BJ (cell line): ENCODE measurements around the gene CAPNS1. TPM values are rescaled to one million over a fixed set of nuclear protein-coding genes. Genes with fewer than 3 reads are reported as not detected.

Experiments
- CTCF ChIA-PET: fragments of 350-600 bp; formaldehyde crosslinking; extraction: SDS; loops from one replicate; lab custom pipeline; 2021; ENCODE audit warnings: antibody characterized with exemption, inconsistent platforms; lab: Yijun Ruan, JAX
- POLR2A ChIA-PET: fragments of 300-600 bp; sonication (Branson Sonifier 250); formaldehyde crosslinking; extraction: SDS; loops from one replicate; lab custom pipeline; 2021; ENCODE audit warnings: antibody characterized with exemption; lab: Charles Lee
- DNase-seq: peaks from one replicate; pipeline ENCODE4 v3.0.0-alpha.2; 2011; ENCODE audit warnings: low read depth
- H3K27me3 ChIP-seq: 2 replicates; pipeline ENCODE4 v1.6.0; 2011; ENCODE audit warnings: low read length; ENCODE audit not compliant: control insufficient read depth, insufficient read depth
- H3K36me3 ChIP-seq: 2 replicates; pipeline ENCODE4 v1.5.1; 2011; ENCODE audit warnings: low read length; ENCODE audit not compliant: control insufficient read depth, insufficient read depth
- H3K4me3 ChIP-seq: 2 replicates; pipeline ENCODE4 v1.5.1; 2011; ENCODE audit warnings: low read depth, mild to moderate bottlenecking, control low read depth, low read length
- polyA plus RNA-seq: library from polyadenylated mRNA; depleted of rRNA; stranded (reverse); fragments of >200 nt; gene quantifications from 2 replicates; pipeline ENCODE4 v1.2.3, GENCODE V29; 2011
- TF ChIP-seq, protein P1 (sequence below): IDR thresholded peaks from 2 replicates; pipeline ENCODE4 v1.5.1; 2011; ENCODE audit warnings: low read depth, mild to moderate bottlenecking, control low read depth, inconsistent platforms, low read length, moderate library complexity; ENCODE audit not compliant: insufficient read depth

The CAPNS1 gene
- polyA plus RNA-seq, 1 experiment = 1,299 TPM

GRCh38 chr19:36151144-36152018, 11.5 kb downstream of the CAPNS1 start:
- Histone ChIP-seq H3K4me3 (peak overlapping the region; percentile 46), H3K27me3 (no peaks in the 10 kb centered on the region), H3K36me3 (peaks cover 14% of the 10 kb centered on the region)
- TF ChIP-seq, protein P1, sequence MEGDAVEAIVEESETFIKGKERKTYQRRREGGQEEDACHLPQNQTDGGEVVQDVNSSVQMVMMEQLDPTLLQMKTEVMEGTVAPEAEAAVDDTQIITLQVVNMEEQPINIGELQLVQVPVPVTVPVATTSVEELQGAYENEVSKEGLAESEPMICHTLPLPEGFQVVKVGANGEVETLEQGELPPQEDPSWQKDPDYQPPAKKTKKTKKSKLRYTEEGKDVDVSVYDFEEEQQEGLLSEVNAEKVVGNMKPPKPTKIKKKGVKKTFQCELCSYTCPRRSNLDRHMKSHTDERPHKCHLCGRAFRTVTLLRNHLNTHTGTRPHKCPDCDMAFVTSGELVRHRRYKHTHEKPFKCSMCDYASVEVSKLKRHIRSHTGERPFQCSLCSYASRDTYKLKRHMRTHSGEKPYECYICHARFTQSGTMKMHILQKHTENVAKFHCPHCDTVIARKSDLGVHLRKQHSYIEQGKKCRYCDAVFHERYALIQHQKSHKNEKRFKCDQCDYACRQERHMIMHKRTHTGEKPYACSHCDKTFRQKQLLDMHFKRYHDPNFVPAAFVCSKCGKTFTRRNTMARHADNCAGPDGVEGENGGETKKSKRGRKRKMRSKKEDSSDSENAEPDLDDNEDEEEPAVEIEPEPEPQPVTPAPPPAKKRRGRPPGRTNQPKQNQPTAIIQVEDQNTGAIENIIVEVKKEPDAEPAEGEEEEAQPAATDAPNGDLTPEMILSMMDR = no peak
- ChIA-PET CTCF (interaction anchor here (0.6 to 2.6 kb wide), 5 partner anchors 11 to 34 kb away, joined by 3 to 14 read pairs (median 3); no protein-coding TSS in a partner anchor), POLR2A (interaction anchor here (0.6 to 0.9 kb wide), 4 partner anchors 24 to 114 kb away, joined by 3 to 7 read pairs (median 3); partner anchors contain the start of genes POLR2I, ZNF146 and ZNF565)
- no peak for DNase-seq

DNA sequence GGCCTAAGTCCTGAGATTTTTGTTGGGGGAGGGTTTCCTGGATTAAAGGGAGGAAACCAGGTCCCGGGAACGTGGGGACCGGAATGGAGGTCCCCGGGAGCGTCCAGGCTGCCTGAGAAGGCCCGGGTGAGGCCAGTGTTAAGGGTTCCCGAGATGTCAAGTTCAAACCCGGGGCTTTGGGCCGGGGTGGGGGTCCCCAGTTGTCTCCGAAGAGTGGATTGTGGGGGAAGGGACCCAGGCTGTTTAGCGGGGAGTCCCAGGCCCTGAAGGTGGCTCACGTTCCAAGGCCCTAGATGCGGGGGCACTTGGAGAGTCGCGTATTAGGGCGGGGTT, 12.1 kb downstream of the CAPNS1 start:
- Histone ChIP-seq H3K36me3 (peaks cover 11% of the 10 kb centered on the region), H3K4me3 (peak overlapping the region; percentile 46), H3K27me3 (no peaks in the 10 kb centered on the region)
- TF ChIP-seq, protein P1 = no peak
- DNase-seq = no peak
- CTCF ChIA-PET = interaction anchor here (2.0 to 2.6 kb wide), 2 partner anchors 17 to 24 kb away, joined by 8 to 14 read pairs; no protein-coding TSS in a partner anchor
- POLR2A ChIA-PET = interaction anchor here (0.6 kb wide), 1 partner anchor 37 kb away, joined by 3 read pairs; the partner anchor contains the start of gene POLR2I

DNA sequence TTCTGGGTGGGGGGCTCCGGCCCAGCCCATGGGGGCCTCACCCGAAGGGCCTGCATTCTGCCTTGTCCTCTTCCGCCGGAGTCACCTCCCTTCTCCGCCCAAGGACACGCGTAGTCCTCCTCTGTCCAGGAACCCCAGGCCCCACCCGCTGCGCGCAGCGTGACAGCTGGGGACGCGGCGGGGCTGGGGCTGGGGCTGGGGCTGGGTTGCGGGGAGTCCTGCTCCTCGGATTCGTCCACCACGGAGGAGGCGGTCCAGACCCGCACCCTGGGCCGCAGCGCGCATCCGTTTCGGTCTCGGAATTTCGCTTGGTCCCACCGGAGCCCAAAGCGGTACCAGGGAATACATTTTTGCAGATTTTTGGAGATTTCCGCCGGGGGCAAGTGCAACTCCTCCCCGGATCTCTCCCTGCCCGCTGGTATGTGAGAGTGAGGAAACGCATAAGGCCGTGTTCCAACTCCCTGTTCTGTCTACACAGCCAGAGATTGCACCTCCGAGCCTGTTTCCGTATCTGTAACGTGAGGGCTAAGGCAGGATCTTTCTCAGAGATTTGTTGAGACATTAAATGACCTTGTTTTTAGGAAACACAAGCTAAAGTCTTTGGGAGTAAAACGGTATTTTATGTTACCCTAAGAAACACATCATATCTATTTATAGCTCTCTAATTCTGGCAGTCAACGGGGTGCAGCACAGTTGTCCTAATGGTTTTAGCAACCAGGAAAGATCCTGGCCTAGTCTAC, 12.7 kb downstream of the CAPNS1 start, which contains the start of gene COX7A1:
Gene COX7A1, minus strand, starts transcription at position 96 of the 740 bp plus-strand sequence. Its CDS starts 40 bp downstream, at position 56.
- POLR2A ChIA-PET = interaction anchor here (0.5 to 0.6 kb wide), 2 partner anchors 38 to 99 kb away, joined by 3 to 6 read pairs; partner anchors contain the start of gene POLR2I
- Histone ChIP-seq H3K36me3 (peaks cover 11% of the 10 kb centered on the region), H3K4me3 (peak within 1 kb of the TSS; percentile 46), H3K27me3 (no peaks in the 10 kb centered on the region)
- TF ChIP-seq, protein P1 = no peak
- CTCF ChIA-PET = interaction anchor here (1.1 to 2.6 kb wide), 4 partner anchors 17 to 92 kb away, joined by 3 to 16 read pairs (median 10); no protein-coding TSS in a partner anchor
- no peak for DNase-seq

- no peaks in the 10 kb centered on the region for H3K27me3 ChIP-seq
- CTCF ChIA-PET = interaction anchor here (1.1 to 2.4 kb wide), 3 partner anchors 17 to 92 kb away, joined by 3 to 16 read pairs (median 7); no protein-coding TSS in a partner anchor
- POLR2A ChIA-PET = interaction anchor here (0.6 kb wide), 1 partner anchor 61 kb away, joined by 7 read pairs; the partner anchor contains the start of gene ZNF565
- TF ChIP-seq, protein P1 = no peak
- no peak overlapping the region for H3K4me3 ChIP-seq
- DNase-seq = no peak
- peaks cover 9% of the 10 kb centered on the region for H3K36me3 ChIP-seq
Measured at GRCh38 chr19:36153126-36153525, 13.3 kb downstream of the CAPNS1 start.
